ENCODE measurements around the gene MGRN1.

- TF ChIP-seq CTCF (IDR thresholded peaks at IDR 0.05; ENCODE audit: insufficient read depth, low read depth, low read length) (no peak), EZH2 (IDR thresholded peaks at IDR 0.05; ENCODE audit: insufficient read depth, low read length) (no peak)
These were observed 24.3 kb downstream of the MGRN1 start for GRCh38 chr16:4648917-4649316.

Measured in astrocyte (in vitro differentiated cells and primary cell).